Panc1 (cell line): ENCODE data around the gene PKN3.

Source experiments
- POLR2AphosphoS5 ChIP-seq: IDR thresholded peaks from 2 replicates; pipeline ENCODE4 v1.6.1; 2012; ENCODE audit warnings: mild to moderate bottlenecking, low read depth, low read length, moderate library complexity
- SIN3A ChIP-seq: IDR thresholded peaks from 2 replicates; pipeline ENCODE4 v1.6.1; 2012; ENCODE audit warnings: low read depth, mild to moderate bottlenecking, low read length, moderate library complexity, borderline replicate concordance; ENCODE audit not compliant: insufficient read depth
- TCF7L2 ChIP-seq: IDR thresholded peaks from 2 replicates; pipeline ENCODE4 v1.6.1; 2011; ENCODE audit warnings: mild to moderate bottlenecking, low read depth, low read length, inconsistent platforms
- TF ChIP-seq, protein P1 (sequence below): fragments of 450-650 bp; IDR thresholded peaks from 2 replicates; pipeline ENCODE4 v1.5.1; 2017; ENCODE audit warnings: mild to moderate bottlenecking
- TF ChIP-seq, protein P2 (sequence below), 2 experiments: IDR thresholded peaks; 2 replicates each; pipeline ENCODE4 v1.6.1; 2011 to 2012; ENCODE audit warnings: low read depth in 2 of 2, control low read depth in 1 of 2, low read length in 1 of 2, mild to moderate bottlenecking in 1 of 2, moderate library complexity in 1 of 2; ENCODE audit not compliant: insufficient read depth in 1 of 2

DNA sequence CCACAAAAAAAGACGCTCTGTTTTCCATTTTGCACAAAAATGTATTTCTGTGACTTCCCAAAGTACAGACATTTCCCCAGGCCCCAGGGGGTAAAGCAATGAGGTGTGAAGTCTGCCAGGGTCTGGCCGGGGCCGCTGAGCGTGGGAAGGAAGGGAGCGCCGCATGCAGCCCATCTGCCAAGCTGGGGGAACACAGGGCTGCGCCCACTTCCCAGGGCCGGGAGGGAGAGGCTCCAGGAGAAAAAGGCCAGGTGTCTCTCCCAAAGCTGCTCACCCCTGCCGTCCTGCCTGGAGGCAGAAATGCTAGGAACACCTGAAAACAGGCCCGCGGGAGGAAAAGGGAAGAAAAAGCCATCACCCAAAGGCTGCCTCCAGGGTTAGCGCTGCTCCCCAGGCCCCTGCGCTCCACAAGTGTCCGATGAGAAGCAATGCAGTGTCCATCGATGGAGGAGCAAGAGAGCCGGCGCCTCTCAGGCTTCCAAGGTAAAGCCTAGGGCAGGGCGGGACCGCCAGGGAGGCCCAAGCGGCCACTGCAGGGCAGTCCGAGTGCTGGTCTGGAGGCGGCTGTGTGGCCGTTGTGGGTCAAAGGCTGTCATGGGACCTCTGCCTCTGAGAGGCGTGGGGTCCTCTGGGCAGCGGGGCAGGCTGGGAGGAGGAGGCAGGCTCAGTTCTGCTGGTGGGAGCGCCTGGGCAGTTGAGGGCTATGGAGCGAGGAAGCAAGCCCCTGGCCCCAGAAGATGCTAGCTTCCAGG, 27.6 kb downstream of the PKN3 start:
- TF ChIP-seq, protein P1, sequence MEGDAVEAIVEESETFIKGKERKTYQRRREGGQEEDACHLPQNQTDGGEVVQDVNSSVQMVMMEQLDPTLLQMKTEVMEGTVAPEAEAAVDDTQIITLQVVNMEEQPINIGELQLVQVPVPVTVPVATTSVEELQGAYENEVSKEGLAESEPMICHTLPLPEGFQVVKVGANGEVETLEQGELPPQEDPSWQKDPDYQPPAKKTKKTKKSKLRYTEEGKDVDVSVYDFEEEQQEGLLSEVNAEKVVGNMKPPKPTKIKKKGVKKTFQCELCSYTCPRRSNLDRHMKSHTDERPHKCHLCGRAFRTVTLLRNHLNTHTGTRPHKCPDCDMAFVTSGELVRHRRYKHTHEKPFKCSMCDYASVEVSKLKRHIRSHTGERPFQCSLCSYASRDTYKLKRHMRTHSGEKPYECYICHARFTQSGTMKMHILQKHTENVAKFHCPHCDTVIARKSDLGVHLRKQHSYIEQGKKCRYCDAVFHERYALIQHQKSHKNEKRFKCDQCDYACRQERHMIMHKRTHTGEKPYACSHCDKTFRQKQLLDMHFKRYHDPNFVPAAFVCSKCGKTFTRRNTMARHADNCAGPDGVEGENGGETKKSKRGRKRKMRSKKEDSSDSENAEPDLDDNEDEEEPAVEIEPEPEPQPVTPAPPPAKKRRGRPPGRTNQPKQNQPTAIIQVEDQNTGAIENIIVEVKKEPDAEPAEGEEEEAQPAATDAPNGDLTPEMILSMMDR, result no peak
- TF ChIP-seq, protein P2, sequence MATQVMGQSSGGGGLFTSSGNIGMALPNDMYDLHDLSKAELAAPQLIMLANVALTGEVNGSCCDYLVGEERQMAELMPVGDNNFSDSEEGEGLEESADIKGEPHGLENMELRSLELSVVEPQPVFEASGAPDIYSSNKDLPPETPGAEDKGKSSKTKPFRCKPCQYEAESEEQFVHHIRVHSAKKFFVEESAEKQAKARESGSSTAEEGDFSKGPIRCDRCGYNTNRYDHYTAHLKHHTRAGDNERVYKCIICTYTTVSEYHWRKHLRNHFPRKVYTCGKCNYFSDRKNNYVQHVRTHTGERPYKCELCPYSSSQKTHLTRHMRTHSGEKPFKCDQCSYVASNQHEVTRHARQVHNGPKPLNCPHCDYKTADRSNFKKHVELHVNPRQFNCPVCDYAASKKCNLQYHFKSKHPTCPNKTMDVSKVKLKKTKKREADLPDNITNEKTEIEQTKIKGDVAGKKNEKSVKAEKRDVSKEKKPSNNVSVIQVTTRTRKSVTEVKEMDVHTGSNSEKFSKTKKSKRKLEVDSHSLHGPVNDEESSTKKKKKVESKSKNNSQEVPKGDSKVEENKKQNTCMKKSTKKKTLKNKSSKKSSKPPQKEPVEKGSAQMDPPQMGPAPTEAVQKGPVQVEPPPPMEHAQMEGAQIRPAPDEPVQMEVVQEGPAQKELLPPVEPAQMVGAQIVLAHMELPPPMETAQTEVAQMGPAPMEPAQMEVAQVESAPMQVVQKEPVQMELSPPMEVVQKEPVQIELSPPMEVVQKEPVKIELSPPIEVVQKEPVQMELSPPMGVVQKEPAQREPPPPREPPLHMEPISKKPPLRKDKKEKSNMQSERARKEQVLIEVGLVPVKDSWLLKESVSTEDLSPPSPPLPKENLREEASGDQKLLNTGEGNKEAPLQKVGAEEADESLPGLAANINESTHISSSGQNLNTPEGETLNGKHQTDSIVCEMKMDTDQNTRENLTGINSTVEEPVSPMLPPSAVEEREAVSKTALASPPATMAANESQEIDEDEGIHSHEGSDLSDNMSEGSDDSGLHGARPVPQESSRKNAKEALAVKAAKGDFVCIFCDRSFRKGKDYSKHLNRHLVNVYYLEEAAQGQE (IDR thresholded peaks at IDR 0.05; ENCODE audit: insufficient read depth in 1 of 2, low read depth in 2 of 2, low read length in 1 of 2), result no peak
- no peak for TF ChIP-seq TCF7L2
- TF ChIP-seq POLR2AphosphoS5, result no peak
- no peak for TF ChIP-seq SIN3A
